B cell (primary cell): ENCODE data around the gene TDRKH. TPM values are rescaled to one million over a fixed set of nuclear protein-coding genes. Genes with fewer than 3 reads are reported as not detected.

ENCODE experiments used
- ATAC-seq: fragments of 200-7000 bp; cut with Tn5 transposase; one replicate; pipeline ENCODE4 v1.10.0; 2021; ENCODE audit warnings: low read depth, mild to moderate bottlenecking, moderate number of reproducible peaks, moderate library complexity
- CTCF ChIA-PET: fragments of 350-600 bp; sonication (Branson Sonifier 250); formaldehyde crosslinking; loops from one replicate; lab custom pipeline; 2021; ENCODE audit warnings: antibody characterized with exemption, inconsistent platforms; lab: Charles Lee
- POLR2A ChIA-PET: fragments of 350-600 bp; sonication (Branson Sonifier 250); formaldehyde crosslinking; loops from one replicate; lab custom pipeline; 2021; ENCODE audit warnings: antibody characterized with exemption; lab: Charles Lee
- DNase-seq: peaks from one replicate; pipeline ENCODE4 v3.0.0; 2013
- H2AFZ ChIP-seq: 2 replicates; pipeline ENCODE4 v1.6.1; 2012; ENCODE audit warnings: mild to moderate bottlenecking, low read depth, low read length; ENCODE audit not compliant: insufficient read depth, poor library complexity, severe bottlenecking
- H3K27ac ChIP-seq, 2 donors: 1 replicate in 1 of 2; 2 replicates in 1 of 2; pipeline ENCODE4 v1.5.1; 2012 to 2013; ENCODE audit warnings: low read length in 2 of 2, mild to moderate bottlenecking in 2 of 2, moderate library complexity in 1 of 2
- H3K27me3 ChIP-seq, 4 experiments: fragments of 200-600 bp in 1 of 4; sonication (generic) in 1 of 4; replicated peaks in 1 of 4; 1 replicate in 2 of 4; 2 replicates in 2 of 4; pipeline versions ENCODE4 v1.6.1 to v1.7.0; 2013 to 2016; ENCODE audit warnings: low read length in 3 of 4, mild to moderate bottlenecking in 2 of 4, mixed read lengths in 1 of 4, moderate library complexity in 1 of 4; ENCODE audit not compliant: insufficient read depth in 4 of 4, control insufficient read depth in 3 of 4; ENCODE audit errors: control extremely low read depth in 1 of 4
- H3K36me3 ChIP-seq, 2 experiments: replicated peaks in 1 of 2; 1 replicate in 1 of 2; 2 replicates in 1 of 2; pipeline versions ENCODE4 v1.6.1 to v1.7.1; 2013; ENCODE audit warnings: low read length in 1 of 2; ENCODE audit not compliant: insufficient read depth in 2 of 2, control insufficient read depth in 1 of 2; ENCODE audit errors: control extremely low read depth in 1 of 2, extremely low read depth in 1 of 2
- H3K4me1 ChIP-seq, 2 donors: fragments of 200-600 bp in 1 of 2; sonication (generic) in 1 of 2; 1 replicate in 1 of 2; 2 replicates in 1 of 2; pipeline versions ENCODE4 v1.5.1 to v1.6.1; 2013 to 2017; ENCODE audit warnings: low read length in 2 of 2; ENCODE audit not compliant: control insufficient read depth in 2 of 2, insufficient read depth in 2 of 2
- H3K4me2 ChIP-seq: replicated peaks from 2 replicates; pipeline ENCODE3; 2012; ENCODE audit warnings: mild to moderate bottlenecking, low read depth, low read length; ENCODE audit not compliant: poor library complexity, severe bottlenecking
- H3K4me3 ChIP-seq, 5 experiments: fragments of 200-600 bp in 1 of 5; sonication (generic) in 1 of 5; 1 replicate in 3 of 5; 2 replicates in 2 of 5; pipeline versions ENCODE4 v1.5.1 to v1.7.0; 2011 to 2016; ENCODE audit warnings: low read length in 4 of 5, mild to moderate bottlenecking in 4 of 5, low read depth in 2 of 5, control low read depth in 1 of 5, moderate library complexity in 1 of 5; ENCODE audit not compliant: insufficient read depth in 1 of 5; ENCODE audit errors: control extremely low read depth in 1 of 5, extremely low read depth in 1 of 5
- H3K79me2 ChIP-seq: fragments of 200-600 bp; sonication (generic); one replicate; pipeline ENCODE4 v1.6.0; 2016; ENCODE audit warnings: low read length; ENCODE audit not compliant: control insufficient read depth, insufficient read depth
- H3K9ac ChIP-seq: fragments of 200-600 bp; sonication (generic); 2 replicates; pipeline ENCODE4 v1.6.1; 2017; ENCODE audit warnings: mild to moderate bottlenecking, low read length, moderate library complexity
- H3K9me3 ChIP-seq, 3 donors: one replicate each; pipeline versions ENCODE4 v1.6.1 to v1.7.1; 2013; ENCODE audit warnings: low read length in 2 of 3; ENCODE audit not compliant: control insufficient read depth in 2 of 3, insufficient read depth in 1 of 3; ENCODE audit errors: control extremely low read depth in 1 of 3
- H4K20me1 ChIP-seq: 2 replicates; pipeline ENCODE4 v1.6.0; 2012; ENCODE audit warnings: mild to moderate bottlenecking, low read length; ENCODE audit not compliant: insufficient read depth, control insufficient read depth, poor library complexity, severe bottlenecking
- H3K27ac Mint-ChIP-seq: one replicate; pipeline ENCODE4 v1.8.0; 2021; ENCODE audit warnings: mixed read lengths
- H3K27me3 Mint-ChIP-seq: one replicate; pipeline ENCODE4 v1.8.0; 2021; ENCODE audit warnings: mixed read lengths
- H3K4me1 Mint-ChIP-seq: one replicate; pipeline ENCODE4 v1.8.0; 2021; ENCODE audit warnings: mixed read lengths
- H3K4me3 Mint-ChIP-seq: one replicate; pipeline ENCODE4 v1.8.0; 2021; ENCODE audit warnings: mixed read lengths
- H3K9me3 Mint-ChIP-seq: one replicate; pipeline ENCODE4 v1.8.0; 2022; ENCODE audit warnings: mixed read lengths; ENCODE audit not compliant: insufficient read depth
- EZH2 ChIP-seq: IDR thresholded peaks from 2 replicates; pipeline ENCODE4 v1.6.1; 2012; ENCODE audit warnings: borderline replicate concordance, low read depth, mild to moderate bottlenecking, moderate library complexity, low read length; ENCODE audit not compliant: insufficient read depth, poor library complexity, severe bottlenecking
- WGBS: methylation state at CpG from one replicate; pipeline ENCODE4 v1.1.5; 2013; ENCODE audit warnings: missing lambda C conversion rate; ENCODE audit not compliant: insufficient coverage; 5-methylcytosine and 5-hydroxymethylcytosine counted together
- intact Hi-C: fragments of 100-400 bp; cut with micrococcal nuclease; formaldehyde crosslinking; loops from one replicate; pipeline ENCODE4 v1.10.0; 2022
- polyA plus RNA-seq: library from polyadenylated mRNA; depleted of rRNA; stranded (reverse); fragments of >200 nt; gene quantifications from 2 replicates; pipeline ENCODE4 v1.2.3, GENCODE V29; 2012
- total RNA-seq, 2 donors: library from RNA; stranded (reverse); fragments of 120-200 nt in 1 of 2; gene quantifications; 1 replicate in 1 of 2; 2 replicates in 1 of 2; pipeline versions ENCODE4 v1.2.3 to v1.2.4, GENCODE V29; 2013 to 2022
- TF ChIP-seq, protein P1 (sequence below): fragments of 200-600 bp; IDR thresholded peaks from one replicate; pipeline ENCODE4 v1.8.0; 2022; ENCODE audit warnings: antibody characterized with exemption, mild to moderate bottlenecking

TDRKH gene
- total and polyA plus RNA-seq, 2 donors (not counting 1 experiment from before 2014, with no cell fraction given) = 2.0 to 13.3 TPM

DNA sequence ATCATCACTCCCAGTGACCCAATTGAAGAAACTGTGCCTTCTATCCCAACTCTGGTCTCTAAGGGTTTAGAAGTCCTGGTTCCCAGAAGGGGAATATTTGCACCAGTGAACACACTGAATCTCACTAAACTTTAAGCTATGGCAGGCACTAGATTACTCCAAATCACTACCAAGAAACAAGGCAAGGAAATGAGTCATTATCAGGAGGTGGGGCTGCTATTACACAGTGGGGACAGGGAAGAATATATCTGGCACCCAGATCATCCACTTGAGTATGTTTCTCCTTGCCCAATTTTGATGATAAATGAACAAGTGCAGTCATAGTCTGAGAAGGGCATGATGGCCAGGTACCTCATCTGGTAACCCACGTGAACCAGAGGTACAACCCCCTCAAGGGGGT, 34.0 kb downstream of the TDRKH start:
- CTCF ChIA-PET = no interaction called here
- H3K4me1 ChIP-seq = no peaks in the 10 kb centered on the region
- no peak for TF ChIP-seq EZH2
- TF ChIP-seq, protein P1, sequence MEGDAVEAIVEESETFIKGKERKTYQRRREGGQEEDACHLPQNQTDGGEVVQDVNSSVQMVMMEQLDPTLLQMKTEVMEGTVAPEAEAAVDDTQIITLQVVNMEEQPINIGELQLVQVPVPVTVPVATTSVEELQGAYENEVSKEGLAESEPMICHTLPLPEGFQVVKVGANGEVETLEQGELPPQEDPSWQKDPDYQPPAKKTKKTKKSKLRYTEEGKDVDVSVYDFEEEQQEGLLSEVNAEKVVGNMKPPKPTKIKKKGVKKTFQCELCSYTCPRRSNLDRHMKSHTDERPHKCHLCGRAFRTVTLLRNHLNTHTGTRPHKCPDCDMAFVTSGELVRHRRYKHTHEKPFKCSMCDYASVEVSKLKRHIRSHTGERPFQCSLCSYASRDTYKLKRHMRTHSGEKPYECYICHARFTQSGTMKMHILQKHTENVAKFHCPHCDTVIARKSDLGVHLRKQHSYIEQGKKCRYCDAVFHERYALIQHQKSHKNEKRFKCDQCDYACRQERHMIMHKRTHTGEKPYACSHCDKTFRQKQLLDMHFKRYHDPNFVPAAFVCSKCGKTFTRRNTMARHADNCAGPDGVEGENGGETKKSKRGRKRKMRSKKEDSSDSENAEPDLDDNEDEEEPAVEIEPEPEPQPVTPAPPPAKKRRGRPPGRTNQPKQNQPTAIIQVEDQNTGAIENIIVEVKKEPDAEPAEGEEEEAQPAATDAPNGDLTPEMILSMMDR = no peak

DNA sequence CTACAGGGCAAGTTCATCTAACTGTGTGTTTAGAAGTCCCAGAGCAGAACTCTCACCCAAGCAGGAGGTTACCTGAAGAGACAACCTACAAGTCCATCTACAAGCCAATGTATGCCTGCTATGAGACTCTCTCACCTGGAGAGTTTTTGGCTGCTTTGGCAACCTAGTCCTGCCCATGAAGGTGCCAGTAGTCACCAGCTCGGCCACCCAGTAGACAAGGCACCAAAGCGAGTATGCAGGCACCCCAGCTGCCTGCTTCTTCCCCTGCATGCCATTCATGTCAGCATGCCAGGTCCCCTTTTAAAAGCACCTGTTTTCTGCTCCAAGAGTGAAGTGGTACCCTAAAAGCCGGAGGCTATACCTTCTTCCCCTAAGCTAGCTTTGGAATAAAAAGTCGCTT, 48.8 kb downstream of the TDRKH start:
- Mint-ChIP-seq H3K4me3 (no peak overlapping the region), H3K27me3 (peaks cover 5% of the 10 kb centered on the region), H3K27ac (no peak overlapping the region), H3K9me3 (peaks cover 11% of the 10 kb centered on the region), H3K4me1 (no peaks in the 10 kb centered on the region)
- Histone ChIP-seq H2AFZ (no peak overlapping the region), H3K27ac (no peak overlapping the region), H3K27me3 (peaks cover 0 to 3% (median 1%) of the 10 kb centered on the region in 4 experiments), H3K4me3 (no peak overlapping the region), H3K79me2 (no peaks in the 10 kb centered on the region), H3K36me3 (no peaks in the 10 kb centered on the region), H3K4me2 (no peak overlapping the region), H3K9ac (no peak overlapping the region), H3K9me3 (peaks cover 0 to 17% (median 12%) of the 10 kb centered on the region in 3 donors), H3K4me1 (no peaks in the 10 kb centered on the region), H4K20me1 (no peaks in the 10 kb centered on the region)
- ATAC-seq (no peak), DNase-seq (no peak)
- WGBS = 100% methylated on average over 2 of the region's 4 CpGs
- TF ChIP-seq EZH2 = no peak
- TF ChIP-seq, protein P1 = no peak
- ChIA-PET CTCF (no interaction called here), POLR2A (no interaction called here)
- intact Hi-C loops = no loop called here

More for the DNA sequence above, 34.0 kb downstream of the TDRKH start:
- no peak for ATAC-seq
- Mint-ChIP-seq H3K4me3 (no peak overlapping the region), H3K27ac (no peak overlapping the region), H3K27me3 (peaks cover 4% of the 10 kb centered on the region), H3K9me3 (no peaks in the 10 kb centered on the region), H3K4me1 (no peaks in the 10 kb centered on the region)
- H3K79me2 ChIP-seq = no peaks in the 10 kb centered on the region
- H4K20me1 ChIP-seq = no peaks in the 10 kb centered on the region
- intact Hi-C loops = no loop called here
- no peak overlapping the region for H3K9ac ChIP-seq
- no peak overlapping the region for H3K27ac ChIP-seq
- no peak for DNase-seq
- no peaks in the 10 kb centered on the region for H3K27me3 ChIP-seq
- H3K4me3 ChIP-seq = no peak overlapping the region
- no peak overlapping the region for H3K4me2 ChIP-seq
- WGBS = no CpG with 5 or more reads among the region's 1 CpG
- peaks cover 0 to 23% of the 10 kb centered on the region in 2 experiments for H3K36me3 ChIP-seq
- H3K9me3 ChIP-seq = no peaks in the 10 kb centered on the region
- H2AFZ ChIP-seq = no peak overlapping the region
- POLR2A ChIA-PET = no interaction called here
